NCI-H510A treated with DMSO at 0.1 percent for 48 hours (cell line): ENCODE data around the gene PCOLCE2.
A peak's percentile ranks its signal among the peaks of the same experiment; 100 is the strongest.

Experiments used
- DNase-seq: peaks from one replicate; lab custom pipeline; 2025; lab: John Stamatoyannopoulos, UW

PCOLCE2 gene, protein sequence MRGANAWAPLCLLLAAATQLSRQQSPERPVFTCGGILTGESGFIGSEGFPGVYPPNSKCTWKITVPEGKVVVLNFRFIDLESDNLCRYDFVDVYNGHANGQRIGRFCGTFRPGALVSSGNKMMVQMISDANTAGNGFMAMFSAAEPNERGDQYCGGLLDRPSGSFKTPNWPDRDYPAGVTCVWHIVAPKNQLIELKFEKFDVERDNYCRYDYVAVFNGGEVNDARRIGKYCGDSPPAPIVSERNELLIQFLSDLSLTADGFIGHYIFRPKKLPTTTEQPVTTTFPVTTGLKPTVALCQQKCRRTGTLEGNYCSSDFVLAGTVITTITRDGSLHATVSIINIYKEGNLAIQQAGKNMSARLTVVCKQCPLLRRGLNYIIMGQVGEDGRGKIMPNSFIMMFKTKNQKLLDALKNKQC

DNA sequence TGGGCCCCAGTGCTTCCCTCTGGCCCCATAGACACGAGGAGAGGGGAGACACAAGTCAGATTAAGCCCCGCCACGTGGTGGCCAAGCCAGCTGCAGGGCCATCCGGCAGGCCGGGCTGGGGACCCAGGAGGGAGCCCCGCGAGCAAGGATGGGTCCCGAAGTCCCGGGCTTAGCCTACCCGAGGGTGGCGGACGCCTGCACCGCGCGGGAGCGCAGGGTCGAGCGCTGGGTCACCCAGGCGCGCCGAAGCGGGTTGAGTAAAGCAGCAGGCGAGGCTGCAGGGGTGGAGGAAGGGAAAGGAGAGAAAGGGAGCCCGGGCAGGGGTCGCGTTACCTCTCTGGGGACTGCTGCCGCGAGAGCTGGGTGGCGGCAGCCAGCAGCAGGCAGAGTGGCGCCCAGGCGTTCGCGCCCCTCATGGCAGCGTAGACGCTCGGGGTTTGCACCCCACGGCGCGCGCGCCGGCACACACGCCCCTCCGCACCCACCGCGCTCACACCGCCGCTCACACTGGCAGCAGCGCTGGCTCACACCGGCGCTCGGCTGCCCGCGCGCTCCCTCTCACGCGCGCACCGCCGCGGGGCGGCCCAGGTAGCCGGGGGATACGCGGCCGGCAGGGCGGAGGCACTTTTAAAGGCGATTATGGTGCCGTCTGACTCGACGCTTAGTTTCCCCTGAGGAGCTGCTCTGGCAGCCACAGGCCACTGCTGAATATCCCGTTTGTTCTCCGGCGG, at the start of gene PCOLCE2:
TSS of gene PCOLCE2 (minus strand) at position 603 of the 731 bp plus-strand sequence. CDS start at position 416, 187 bp downstream.
- DNase-seq = peak; percentile 2

DNA sequence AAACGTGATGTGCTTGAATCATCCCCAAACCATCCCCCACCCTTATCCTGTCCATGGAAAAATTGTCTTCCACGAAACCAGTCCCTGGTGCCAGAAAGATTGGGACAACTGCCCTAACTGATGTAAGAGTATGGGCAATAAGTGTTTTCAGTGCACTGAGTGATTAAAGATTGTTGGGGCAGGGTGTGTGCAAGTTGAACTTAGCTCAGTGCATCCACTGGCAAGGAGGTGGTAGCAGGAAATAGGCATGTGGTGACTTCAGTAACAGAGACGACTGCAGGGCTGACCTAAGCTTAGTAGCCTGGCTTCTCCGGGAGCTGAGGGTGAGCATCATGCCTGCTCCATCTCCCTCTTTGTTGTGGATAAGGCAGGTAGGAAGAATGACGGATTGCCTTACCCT, 47.1 kb upstream of the PCOLCE2 start:
- DNase-seq = no peak

DNA sequence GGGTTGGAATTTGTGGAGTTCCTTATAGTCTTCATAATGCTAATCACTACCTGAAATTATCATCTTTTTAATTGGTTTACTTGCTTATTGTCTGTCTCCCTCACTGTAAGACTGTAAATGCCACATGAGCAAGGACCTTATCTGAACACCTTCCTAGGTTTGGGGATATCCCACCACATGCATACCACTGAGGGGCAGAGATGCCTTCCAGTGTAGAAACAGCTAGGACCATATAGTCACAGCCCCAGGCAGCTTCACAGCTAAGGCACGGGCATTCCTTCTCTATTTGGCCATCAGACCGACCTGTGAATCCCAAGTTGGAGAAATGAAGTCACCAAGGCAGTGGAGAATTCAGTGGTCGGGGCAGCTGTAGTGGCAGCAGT, 46.0 kb upstream of the PCOLCE2 start:
- DNase-seq = no peak

DNA sequence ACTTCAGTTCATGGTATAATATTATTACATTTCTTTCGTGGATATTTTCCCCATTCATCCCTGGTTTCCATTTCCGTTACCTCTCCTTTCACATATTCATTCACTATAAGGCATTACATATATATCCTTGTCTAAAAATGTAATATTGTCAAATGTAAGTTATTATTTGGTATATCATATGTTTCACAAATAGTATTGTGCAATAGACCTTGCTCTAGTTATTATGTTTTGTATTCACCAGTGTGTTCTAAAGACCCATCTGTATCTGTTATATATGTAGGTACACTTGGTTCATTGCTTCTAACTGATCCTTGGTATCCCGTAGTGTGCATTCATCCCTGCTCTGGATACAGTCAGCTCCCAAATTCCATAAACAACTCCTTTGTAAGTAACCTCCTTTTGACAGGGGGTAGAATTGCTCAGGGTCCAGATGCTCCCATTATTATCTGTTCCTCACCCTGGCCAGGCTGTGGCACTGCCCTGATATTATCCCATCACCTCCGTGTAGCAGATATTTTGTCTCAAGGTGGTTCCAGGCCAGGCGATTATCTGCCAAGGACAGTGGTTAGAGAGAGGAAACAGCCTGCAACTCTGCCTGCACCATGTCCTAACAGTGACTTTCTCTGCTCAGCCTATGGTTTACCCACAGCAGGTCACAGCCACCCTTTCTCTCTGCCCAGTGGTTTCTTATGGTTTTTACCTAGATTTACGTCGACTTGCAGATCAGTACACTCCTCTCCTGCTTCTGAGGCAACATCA, 45.4 kb upstream of the PCOLCE2 start:
- DNase-seq = no peak

DNA sequence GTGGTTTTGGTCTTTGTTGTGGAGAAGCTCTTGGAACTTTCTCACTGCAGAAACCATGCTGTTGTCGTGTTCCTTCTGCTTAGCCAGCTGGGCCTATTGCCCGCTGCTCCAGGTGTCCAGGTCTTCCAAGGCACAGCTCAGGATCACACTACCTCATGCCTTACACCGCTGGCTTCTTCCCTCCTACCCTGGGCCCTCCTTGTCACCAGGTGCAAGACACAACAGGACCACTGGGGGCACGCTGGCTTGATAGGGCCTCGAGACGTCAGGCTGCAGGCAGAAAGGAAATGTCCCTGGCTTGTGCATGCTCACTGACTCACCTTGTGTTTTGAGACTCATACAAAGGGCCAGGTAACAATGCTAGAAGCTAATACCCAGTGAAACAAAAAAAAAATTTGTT, 42.3 kb upstream of the PCOLCE2 start:
- no peak for DNase-seq

DNA sequence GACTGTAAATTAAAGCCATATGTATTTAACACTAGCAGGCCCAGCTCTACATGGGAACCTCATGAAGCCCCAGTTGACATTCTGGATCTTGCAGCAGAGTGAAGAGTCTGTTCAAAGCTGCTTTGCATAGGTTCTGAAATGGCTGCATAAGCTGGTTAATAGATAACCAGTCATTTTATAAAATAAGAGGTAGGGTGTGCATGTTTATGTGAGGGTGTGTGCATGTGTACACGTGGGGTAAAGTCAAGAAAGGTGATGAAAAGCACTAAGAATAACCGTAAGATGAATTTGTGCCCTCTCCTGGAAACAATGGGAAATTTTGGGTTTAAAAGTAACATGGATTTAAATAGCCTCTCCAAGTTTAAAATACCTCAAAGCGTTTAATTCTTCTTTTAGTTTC, 41.6 kb upstream of the PCOLCE2 start:
- DNase-seq = no peak

DNA sequence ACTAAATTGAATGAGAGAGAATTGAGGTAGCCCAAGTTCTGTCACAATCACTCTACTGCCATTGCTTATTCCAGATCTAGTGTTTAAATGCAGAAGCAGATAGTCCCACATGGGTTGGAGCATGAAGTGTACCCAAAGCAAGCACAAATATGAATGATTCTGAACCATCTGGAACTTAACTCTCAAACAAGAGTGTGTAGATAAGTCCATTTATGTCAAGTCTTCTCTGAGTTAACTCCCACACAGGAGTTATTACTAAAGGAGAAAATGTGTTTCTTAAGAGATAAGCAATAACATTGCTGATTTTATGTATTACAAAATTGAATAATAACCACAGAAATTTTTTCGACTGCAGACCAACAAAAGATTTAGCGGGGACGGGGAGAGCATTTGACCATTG, 41.0 kb upstream of the PCOLCE2 start:
- DNase-seq = no peak

DNA sequence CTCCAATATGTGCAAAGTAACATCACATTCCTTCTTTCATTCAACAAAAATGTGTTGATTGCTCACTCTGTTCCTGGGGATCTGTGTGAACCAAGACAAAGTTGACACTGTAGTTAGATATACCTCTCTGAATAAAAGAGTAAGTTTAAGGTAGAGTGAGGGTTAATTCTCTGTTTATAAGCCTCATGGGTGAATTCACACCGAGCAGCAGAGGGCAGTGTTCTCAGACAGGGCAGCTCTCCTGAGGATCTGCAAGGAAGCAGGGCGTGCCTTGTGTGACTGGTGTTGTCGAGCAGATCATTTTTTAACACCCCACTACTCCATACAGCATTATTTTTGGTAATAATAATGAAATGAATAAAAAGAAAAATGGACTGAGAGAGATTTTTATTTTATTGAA, 40.2 kb upstream of the PCOLCE2 start:
- DNase-seq = no peak

DNA sequence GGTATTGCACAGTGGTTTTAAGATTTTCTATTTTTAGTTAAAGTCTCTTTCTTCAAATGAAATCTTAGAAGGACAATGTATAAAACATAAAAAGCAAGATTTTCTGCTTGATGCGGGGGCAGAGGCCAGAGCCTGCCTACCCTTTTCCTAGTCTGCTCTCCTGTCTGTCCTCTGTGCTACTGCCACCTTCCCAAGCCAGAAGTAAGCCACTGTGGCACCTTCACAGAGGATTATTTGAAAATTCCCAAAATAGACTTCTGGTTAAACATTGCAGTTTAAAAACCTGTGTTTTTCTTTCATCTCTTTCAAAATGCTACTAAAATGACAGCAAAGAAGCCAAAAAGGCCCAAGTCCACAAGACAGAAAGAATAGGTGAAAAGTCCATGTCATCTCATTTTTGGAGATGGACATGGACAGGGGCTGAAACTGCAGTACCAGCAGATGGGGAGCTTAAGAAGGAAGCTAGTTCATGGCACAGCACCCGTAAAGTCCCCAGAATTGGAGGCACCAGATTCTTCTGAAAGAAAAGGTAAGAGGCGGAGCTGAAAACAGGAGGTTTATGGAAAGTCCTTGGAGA, 37.6 kb upstream of the PCOLCE2 start:
- no peak for DNase-seq

DNA sequence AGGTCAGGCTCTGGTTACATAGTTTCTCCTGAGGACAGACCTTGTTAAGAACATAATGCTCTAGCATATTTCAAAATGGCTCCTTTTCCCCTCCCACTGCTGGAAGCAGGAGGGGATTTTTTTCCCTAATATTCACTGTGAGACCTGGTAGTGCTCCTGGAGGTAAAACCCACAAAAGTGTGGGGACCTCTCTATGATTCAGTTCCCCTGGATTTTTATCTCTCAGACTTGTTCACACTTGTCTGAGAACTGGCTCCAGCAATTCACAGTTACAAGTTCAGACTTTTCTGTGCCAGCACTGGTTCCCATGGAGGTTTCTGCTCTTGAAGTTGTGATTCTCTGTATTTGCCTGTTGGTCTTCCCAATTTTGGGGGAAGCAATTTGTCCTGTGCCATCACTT, 36.3 kb upstream of the PCOLCE2 start:
- DNase-seq = no peak

DNA sequence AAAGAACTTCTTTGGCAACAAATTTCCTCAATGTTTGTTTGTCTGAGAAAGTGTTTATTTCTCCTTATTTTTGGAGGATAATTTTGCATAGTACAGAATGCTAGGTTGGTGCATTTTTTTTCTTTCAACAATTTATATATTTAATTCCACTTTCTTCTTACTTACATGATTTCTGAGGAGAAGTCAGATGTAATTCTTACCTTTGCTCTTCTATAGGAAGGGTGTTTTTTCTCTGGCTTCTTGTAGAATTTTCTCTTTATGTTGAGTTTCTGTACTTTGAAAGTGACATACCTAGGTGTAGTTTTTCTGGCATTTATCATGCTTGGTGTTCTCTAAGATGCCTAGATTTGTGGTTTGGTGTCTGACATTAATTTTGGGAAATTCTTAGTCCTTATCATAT, 34.8 kb upstream of the PCOLCE2 start:
- DNase-seq = no peak

DNA sequence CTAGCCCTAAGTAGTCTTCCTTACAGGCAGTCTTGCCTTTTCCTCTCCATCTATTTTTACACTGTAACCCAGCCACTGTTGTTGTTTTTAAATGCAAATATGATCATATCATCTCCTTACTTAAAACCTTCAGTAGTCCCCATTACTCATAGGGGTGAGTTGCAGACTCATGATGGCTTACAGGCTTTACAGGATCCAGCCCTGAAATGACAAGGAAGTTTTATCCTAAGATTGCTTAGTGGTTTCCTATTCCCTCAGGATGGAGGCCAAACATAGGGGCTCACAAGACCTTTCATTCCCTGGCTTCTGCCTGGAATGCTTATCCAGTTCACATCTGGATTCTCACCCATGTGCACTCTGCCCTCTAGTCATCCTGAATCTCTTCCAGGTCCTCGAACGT, 27.7 kb upstream of the PCOLCE2 start:
- DNase-seq = no peak

DNA sequence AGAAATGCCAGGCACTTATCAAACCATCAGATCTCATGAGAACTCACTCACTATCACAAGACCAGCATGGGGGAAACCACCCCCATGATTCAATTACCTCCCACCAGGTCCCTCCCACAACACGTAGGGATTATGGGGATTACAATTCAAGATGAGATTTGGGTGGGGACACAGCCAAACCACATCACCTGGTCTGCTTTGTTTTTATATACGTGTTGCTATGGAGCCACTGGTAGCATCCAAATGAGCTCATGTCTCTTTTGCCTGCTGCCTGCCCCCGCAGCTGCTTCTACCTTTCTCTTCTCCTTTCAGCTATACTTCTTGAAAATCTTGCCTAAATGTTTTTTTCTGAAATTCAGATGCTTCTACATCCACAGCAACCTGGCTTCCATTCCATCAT, 26.8 kb upstream of the PCOLCE2 start:
- no peak for DNase-seq

DNA sequence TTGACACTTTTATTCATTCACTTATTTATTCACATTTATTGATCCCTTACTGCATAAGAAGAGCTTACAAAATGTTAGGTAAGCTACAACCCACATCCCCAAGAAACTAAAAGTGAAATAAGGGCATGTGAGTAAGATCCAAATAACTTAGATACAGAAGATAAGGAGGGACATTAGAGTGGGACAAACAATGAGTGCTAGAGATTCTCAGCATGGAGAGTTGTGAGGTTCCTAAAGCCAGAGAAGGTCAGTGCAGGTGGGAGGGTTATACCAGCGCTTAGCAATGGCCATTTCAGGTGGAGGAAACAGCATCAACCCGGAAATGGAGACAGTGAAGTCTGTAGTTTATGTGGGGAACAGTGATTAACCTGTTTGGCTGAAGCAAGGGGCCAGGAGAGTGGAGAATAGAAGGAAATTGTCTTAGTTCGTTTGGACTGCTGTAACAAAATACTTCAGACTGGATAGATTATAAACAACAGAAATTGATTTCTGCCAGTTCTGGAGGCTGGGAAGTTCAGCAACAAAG, 25.5 kb upstream of the PCOLCE2 start:
- DNase-seq = no peak

DNA sequence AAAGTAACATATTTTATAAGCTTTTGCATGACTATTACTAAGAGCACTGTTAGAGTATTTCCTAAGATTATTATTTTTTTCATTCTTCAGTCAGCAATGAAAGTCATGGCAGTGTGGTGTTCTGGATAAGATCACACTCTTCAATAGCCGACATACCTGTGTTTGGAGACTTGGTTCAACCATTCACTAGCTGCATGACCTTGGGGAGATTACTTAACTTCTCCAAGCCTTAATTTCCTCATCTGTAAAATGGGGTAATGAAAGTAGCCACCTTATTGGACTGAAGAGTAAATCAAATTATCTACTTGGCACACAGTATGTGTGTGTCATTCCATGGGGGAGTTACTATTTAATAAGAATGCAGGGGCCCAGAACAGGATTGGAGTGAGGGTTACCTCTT, 24.5 kb upstream of the PCOLCE2 start:
- no peak for DNase-seq

DNA sequence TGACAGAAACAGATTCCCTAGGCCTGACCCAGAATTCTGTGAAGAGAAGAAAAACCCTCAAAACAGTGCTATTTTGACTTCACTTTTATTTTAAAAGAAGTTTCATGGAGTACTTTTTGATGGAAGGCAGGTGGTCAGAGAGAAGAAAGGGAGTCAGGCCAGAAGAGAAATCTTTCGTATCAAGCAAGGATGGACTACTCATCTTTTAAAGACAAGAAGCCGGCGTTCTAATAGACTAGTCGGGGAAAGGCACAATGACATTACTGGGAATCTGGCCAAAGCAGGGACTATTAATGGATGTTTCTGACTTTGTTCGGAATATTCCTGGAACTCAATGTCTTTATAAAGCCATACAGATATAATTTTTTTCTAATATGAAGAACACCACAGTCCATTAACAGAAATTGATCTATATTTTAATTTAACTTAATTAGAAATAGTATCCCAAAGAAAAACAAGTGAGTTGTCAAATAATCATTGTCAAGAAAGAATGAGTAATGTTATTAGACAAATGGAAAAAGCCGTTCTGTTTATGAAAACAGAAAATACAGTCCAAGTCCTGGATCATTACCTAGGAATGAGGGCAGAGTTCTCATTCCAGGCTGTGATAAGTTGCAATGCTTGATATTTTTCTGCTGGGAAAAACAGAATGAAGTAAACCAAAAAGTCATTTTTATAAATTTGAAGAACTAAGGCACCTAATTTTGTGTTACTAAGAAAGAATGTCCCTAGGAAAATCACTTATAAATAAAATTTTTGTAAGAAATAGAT, 23.7 kb upstream of the PCOLCE2 start:
- no peak for DNase-seq

DNA sequence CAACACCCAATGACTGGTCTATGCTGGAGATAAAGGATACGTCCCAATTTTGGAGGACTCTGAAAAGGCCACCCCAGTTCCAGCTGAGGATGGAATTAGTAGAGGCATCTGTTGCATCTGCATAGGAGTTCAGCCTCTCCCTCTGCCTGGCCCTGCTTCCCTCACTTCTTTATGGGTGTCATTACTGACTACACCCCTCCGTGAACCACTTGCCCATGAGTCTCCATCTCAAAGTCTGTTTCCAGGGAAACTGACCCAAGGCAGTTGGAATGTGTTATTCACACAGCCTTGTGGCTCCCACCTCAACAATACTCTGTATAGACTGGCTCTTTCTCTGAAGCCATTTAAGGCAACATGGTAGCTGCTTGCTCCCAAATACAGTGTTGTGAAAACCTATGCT, 21.4 kb upstream of the PCOLCE2 start:
- no peak for DNase-seq

DNA sequence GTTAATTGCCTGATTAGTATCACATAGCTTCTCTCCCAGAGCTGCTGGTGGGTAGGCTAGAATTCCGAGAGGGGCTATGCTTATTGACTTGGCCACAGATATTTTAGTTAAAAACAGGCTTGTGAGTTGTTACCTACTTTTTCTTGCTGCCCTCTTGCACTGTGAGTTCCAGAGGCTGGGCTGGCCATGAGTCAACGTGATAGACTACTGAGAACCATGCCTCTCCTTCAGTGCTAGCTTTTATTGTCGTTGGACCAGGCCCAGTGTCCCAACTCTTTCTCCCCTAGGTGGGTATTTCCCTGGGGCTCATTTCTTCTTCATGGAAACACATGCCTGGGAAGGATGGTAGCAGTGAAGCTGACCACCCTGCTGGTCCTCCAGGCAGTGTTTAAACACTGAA, 20.4 kb upstream of the PCOLCE2 start:
- DNase-seq = no peak

DNA sequence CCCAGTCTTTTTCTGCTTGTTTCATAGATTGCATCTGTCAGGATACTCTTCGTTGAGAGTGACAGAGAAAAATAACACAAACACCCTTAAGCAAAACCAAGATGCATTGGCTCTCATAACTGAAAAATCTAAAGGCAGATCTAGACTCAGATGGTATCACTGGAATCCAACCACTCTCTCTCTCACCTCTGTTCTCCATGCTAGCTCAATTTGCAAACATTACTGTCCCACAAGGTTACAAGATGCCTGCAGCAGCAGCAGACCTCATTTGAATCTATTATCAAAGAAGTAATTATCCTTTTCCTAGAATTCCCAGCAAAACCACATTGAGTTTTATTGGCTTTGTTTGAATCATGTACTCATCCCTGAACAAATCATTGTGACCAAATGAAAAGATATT, 19.1 kb upstream of the PCOLCE2 start:
- DNase-seq = no peak

DNA sequence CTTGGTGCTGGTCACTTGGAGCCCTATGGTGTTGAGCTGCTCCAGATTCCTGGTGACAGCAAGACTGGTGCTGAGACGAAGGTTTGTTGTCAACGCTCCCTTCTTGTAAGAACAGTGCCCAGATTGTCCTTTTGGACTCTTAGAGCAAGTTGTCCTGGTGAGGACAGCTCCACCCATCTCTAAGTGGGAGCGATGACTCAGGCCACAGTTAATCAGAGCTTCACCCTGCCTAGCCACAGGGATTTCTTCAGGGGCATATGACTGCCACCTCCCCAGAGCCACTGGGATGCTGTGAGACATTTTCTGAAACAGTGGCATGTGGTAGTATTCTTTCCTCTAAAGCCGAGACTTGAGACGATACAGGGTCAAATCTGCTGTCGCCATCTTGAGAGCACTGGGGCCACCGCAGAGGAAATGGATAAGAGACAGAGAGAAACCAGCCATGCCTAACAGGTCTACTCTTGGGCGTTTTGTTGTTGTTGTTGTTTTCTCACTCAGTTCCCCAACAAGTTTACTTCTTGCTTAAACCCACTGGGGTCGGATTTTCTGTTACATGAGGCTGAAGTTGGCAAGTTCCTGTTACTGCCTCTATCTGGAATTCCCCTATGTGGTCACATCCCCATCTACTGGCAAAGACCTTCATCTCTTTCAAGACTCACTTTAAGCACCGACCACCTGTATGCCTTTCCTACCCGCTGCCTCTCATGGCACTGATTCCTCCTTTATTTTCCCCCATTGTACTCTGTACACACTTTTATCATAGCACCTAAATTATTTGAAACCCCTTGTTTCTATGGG, 16.0 kb upstream of the PCOLCE2 start:
- DNase-seq = no peak

DNA sequence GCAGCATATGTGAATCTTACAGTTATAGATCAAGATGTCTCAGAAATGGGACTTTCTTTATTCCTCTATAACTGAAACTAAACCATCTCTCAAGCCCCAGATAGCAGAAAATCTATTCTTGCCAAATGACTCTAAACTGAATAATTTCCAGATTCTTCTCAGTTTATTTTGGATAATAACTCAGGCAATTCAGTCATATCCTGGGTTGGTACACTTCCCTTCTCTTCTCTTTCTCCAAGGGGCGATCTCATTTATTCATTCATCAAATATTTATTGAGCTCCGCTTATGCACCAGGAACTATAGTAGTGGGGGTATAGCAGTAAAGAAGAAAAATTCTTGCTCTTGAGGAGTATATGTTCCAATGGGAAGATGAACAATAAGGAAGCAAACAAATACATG, 13.5 kb upstream of the PCOLCE2 start:
- DNase-seq = no peak
